HepG2 (cell line): Measurements from ENCODE around the gene NCOA5. TPM values are rescaled to one million over a fixed set of nuclear protein-coding genes. Genes with fewer than 3 reads are reported as not detected.
A peak's percentile ranks its signal among the peaks of the same experiment; 100 is the strongest.

ENCODE experiments used
- GABPB1 ChIP-seq: IDR thresholded peaks from 2 replicates; pipeline ENCODE4 v1.6.1; 2016; ENCODE audit warnings: mild to moderate bottlenecking, missing genetic modification reagents, moderate library complexity, missing compliant biosample characterization
- HNF4A ChIP-seq: sonication (generic); formaldehyde crosslinking; IDR thresholded peaks from 2 replicates; pipeline ENCODE4 v1.4.0; 2020; ENCODE audit warnings: missing genetic modification reagents
- MXD3 ChIP-seq: IDR thresholded peaks from 2 replicates; pipeline ENCODE4 v1.6.1; 2016; ENCODE audit warnings: mild to moderate bottlenecking, missing biosample characterization, missing genetic modification reagents
- TBX3 ChIP-seq: fragments of 450-650 bp; IDR thresholded peaks from 2 replicates; pipeline ENCODE4 v1.6.1; 2017; ENCODE audit warnings: antibody characterized with exemption, mild to moderate bottlenecking, inconsistent platforms, borderline replicate concordance
- U2AF2 ChIP-seq: fragments of 200-400 bp; formaldehyde crosslinking; IDR thresholded peaks from 2 replicates; pipeline ENCODE4 v1.6.1; 2017; ENCODE audit warnings: low read depth, mild to moderate bottlenecking, low read length
- USF2 ChIP-seq, 2 experiments: sonication (generic) in 1 of 2; formaldehyde crosslinking in 1 of 2; IDR thresholded peaks; 2 replicates each; pipeline versions ENCODE4 v1.5.1 to v1.6.1; 2011 to 2020; ENCODE audit warnings: borderline replicate concordance in 1 of 2, low read depth in 1 of 2, low read length in 1 of 2, mild to moderate bottlenecking in 1 of 2, missing genetic modification reagents in 1 of 2, moderate library complexity in 1 of 2
- ZFP36 ChIP-seq: fragments of 150-350 bp; IDR thresholded peaks from 2 replicates; pipeline ENCODE4 v1.6.1; 2018; ENCODE audit warnings: borderline replicate concordance, low read length, low read depth; ENCODE audit not compliant: partially characterized antibody
- ZNF326 ChIP-seq: sonication (generic); formaldehyde crosslinking; IDR thresholded peaks from 2 replicates; pipeline ENCODE4 v1.4.0; 2020; ENCODE audit warnings: missing genetic modification reagents, borderline replicate concordance
- ZNF574 ChIP-seq: sonication (generic); formaldehyde crosslinking; IDR thresholded peaks from 2 replicates; pipeline ENCODE4 v1.4.0; 2020; ENCODE audit warnings: missing genetic modification reagents
- ZNF646 ChIP-seq: sonication (generic); formaldehyde crosslinking; IDR thresholded peaks from 2 replicates; pipeline ENCODE4 v1.9.0; 2021; ENCODE audit warnings: mild to moderate bottlenecking, missing genetic modification reagents
- ZNF713 ChIP-seq: sonication (generic); formaldehyde crosslinking; IDR thresholded peaks from 2 replicates; pipeline ENCODE4 v1.4.0; 2020; ENCODE audit warnings: mild to moderate bottlenecking, missing genetic modification reagents
- ZNF747 ChIP-seq: sonication (generic); formaldehyde crosslinking; IDR thresholded peaks from 2 replicates; pipeline ENCODE4 v1.8.1; 2023; ENCODE audit warnings: missing genetic modification reagents, mild to moderate bottlenecking, borderline replicate concordance
- ZSCAN31 ChIP-seq: sonication (generic); formaldehyde crosslinking; IDR thresholded peaks from 2 replicates; pipeline ENCODE4 v1.5.0; 2020; ENCODE audit warnings: low read depth, mild to moderate bottlenecking, missing genetic modification reagents
- polyA plus RNA-seq, 8 experiments: library from polyadenylated mRNA; depleted of rRNA in 3 of 8; stranded (reverse) in 7 of 8; unstranded in 1 of 8; fragments of >200 nt; fragmentation: Illumina TruSeq in 4 of 8; extraction: Trizol in 4 of 8; gene quantifications; 2 replicates each; pipeline versions ENCODE4 v1.2.1 to v1.2.3, GENCODE V29; 2011 to 2016; ENCODE audit warnings: low read depth in 4 of 8, missing spikeins in 1 of 8, mixed read lengths in 1 of 8; ENCODE audit not compliant: insufficient read depth in 1 of 8
- total RNA-seq, 5 experiments: library from RNA; depleted of rRNA; stranded (reverse); fragments of >200 nt; fragmentation: Illumina TruSeq; extraction: Trizol; gene quantifications; 2 replicates each; pipeline ENCODE4 v1.2.3, GENCODE V29; 2016; ENCODE audit warnings: low read depth in 1 of 5
- TF ChIP-seq, protein P1 (sequence below), 2 experiments: sonication (generic) in 1 of 2; formaldehyde crosslinking in 1 of 2; IDR thresholded peaks; 2 replicates each; pipeline versions ENCODE4 v1.4.0 to v1.6.1; 2018 to 2020; ENCODE audit warnings: missing genetic modification reagents in 2 of 2, borderline replicate concordance in 1 of 2, low read depth in 1 of 2, mild to moderate bottlenecking in 1 of 2, missing biosample characterization in 1 of 2

NCOA5 gene
- total and polyA plus RNA-seq, 2 of the 13 experiments (the other 11 are each of a cell fraction or from before 2014, with no cell fraction given) = 16.5 to 28.4 TPM

- TF ChIP-seq ZNF646 (CRISPR knock-in tag) (peak; percentile 59), ZNF713 (CRISPR knock-in tag) (no peak), U2AF2 (no peak), ZSCAN31 (no peak), ZNF747 (no peak), ZFP36 (no peak), ZNF326 (CRISPR knock-in tag) (no peak), MXD3 (no peak), ZNF574 (CRISPR knock-in tag) (no peak), TBX3 (no peak), USF2 (IDR thresholded peaks at IDR 0.05; ENCODE audit: low read depth, low read length) (peak; percentile 30; the same call in 1 of the 2 replicates), USF2 (CRISPR knock-in tag; IDR thresholded peaks at IDR 0.05; ENCODE audit: borderline replicate concordance) (no peak), GABPB1 (no peak), HNF4A (CRISPR knock-in tag) (peak; percentile 68)
- TF ChIP-seq, protein P1, sequence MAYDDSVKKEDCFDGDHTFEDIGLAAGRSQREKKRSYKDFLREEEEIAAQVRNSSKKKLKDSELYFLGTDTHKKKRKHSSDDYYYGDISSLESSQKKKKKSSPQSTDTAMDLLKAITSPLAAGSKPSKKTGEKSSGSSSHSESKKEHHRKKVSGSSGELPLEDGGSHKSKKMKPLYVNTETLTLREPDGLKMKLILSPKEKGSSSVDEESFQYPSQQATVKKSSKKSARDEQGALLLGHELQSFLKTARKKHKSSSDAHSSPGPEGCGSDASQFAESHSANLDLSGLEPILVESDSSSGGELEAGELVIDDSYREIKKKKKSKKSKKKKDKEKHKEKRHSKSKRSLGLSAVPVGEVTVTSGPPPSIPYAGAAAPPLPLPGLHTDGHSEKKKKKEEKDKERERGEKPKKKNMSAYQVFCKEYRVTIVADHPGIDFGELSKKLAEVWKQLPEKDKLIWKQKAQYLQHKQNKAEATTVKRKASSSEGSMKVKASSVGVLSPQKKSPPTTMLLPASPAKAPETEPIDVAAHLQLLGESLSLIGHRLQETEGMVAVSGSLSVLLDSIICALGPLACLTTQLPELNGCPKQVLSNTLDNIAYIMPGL (CRISPR knock-in tag; IDR thresholded peaks at IDR 0.05; ENCODE audit: borderline replicate concordance in 1 of 2, low read depth in 1 of 2) = no peak
These were observed 36.8 kb upstream of the NCOA5 start (continued) for GRCh38 chr20:46126440-46127056.
